Prostate gland (tissue), 2 donors: Measurements from ENCODE around the gene SORT1. TPM values are rescaled to one million over a fixed set of nuclear protein-coding genes. Genes with fewer than 3 reads are reported as not detected.
"Not testable (repeated sequence)": the region's sequence is repeated elsewhere in the genome, so short reads cannot be mapped to it uniquely, and the experiment has no call there.

ENCODE experiments used
- DNase-seq: peaks from one replicate; pipeline ENCODE4 v3.0.0-alpha.2; 2019; ENCODE audit warnings: low spot score
- H3K27ac ChIP-seq, 2 donors: fragments of 200-600 bp; sonication (generic); 2 replicates each; pipeline ENCODE4 v1.5.1; 2017 to 2019
- H3K27me3 ChIP-seq: fragments of 200-600 bp; sonication (generic); replicated peaks from 2 replicates; pipeline ENCODE4 v1.5.1; 2019; ENCODE audit not compliant: insufficient read depth
- H3K36me3 ChIP-seq, 2 donors: fragments of 200-600 bp; sonication (generic); 1 replicate in 1 of 2; 2 replicates in 1 of 2; pipeline versions ENCODE4 v1.5.1 to v1.8.1; 2017 to 2019
- H3K4me1 ChIP-seq: fragments of 200-600 bp; sonication (generic); replicated peaks from 2 replicates; pipeline ENCODE4 v1.5.1; 2019
- H3K4me3 ChIP-seq, 2 donors: fragments of 200-600 bp; sonication (generic); 2 replicates each; pipeline ENCODE4 v1.5.1; 2017 to 2019
- H3K9me3 ChIP-seq: fragments of 200-600 bp; sonication (generic); 2 replicates; pipeline ENCODE4 v1.5.1; 2017
- CTCF ChIP-seq, 4 experiments: fragments of 200-600 bp in 2 of 4; fragments of 450-650 bp in 2 of 4; sonication (generic) in 2 of 4; IDR thresholded peaks; 1 replicate in 3 of 4; 2 replicates in 1 of 4; pipeline ENCODE4 v1.5.1; 2016 to 2019; ENCODE audit warnings: antibody characterized with exemption in 4 of 4, mild to moderate bottlenecking in 2 of 4, moderate library complexity in 2 of 4
- POLR2A ChIP-seq: fragments of 450-650 bp; IDR thresholded peaks from one replicate; pipeline ENCODE4 v1.6.1; 2016; ENCODE audit warnings: antibody characterized with exemption, mild to moderate bottlenecking
- POLR2AphosphoS5 ChIP-seq: sonication (generic); formaldehyde crosslinking; IDR thresholded peaks from one replicate; pipeline ENCODE4 v1.6.1; 2017; ENCODE audit warnings: antibody characterized with exemption
- WGBS: methylation state at CpG from one replicate; pipeline ENCODE4 v1.1.5; 2018; 5-methylcytosine and 5-hydroxymethylcytosine counted together
- intact Hi-C: fragments of 100-400 bp; cut with DNase I; formaldehyde crosslinking; loops from one replicate; pipeline ENCODE4 v1.14.2; 2022
- total RNA-seq, 2 donors: library from RNA; depleted of rRNA; stranded (reverse); fragments of >200 nt; gene quantifications; one replicate each; pipeline ENCODE4 v1.1.0, GENCODE V29; 2016

SORT1 gene
- total RNA-seq, 2 donors from 2014 or later, result 34.0 to 164 TPM

GRCh38 chr1:109312246-109312645, 85.5 kb downstream of the SORT1 start:
- H3K9me3 ChIP-seq, result no peaks in the 10 kb centered on the region
- intact Hi-C loops, result no loop called here
- TF ChIP-seq POLR2A (no peak), POLR2AphosphoS5 (no peak), CTCF (IDR thresholded peaks at IDR 0.05) (no peak)
- DNase-seq, result no peak
- no peak overlapping the region for H3K27ac ChIP-seq
- no peaks in the 10 kb centered on the region for H3K4me1 ChIP-seq
- 85% methylated on average over 2 of the region's 2 CpGs for WGBS
- no peaks in the 10 kb centered on the region for H3K36me3 ChIP-seq
- no peak overlapping the region for H3K4me3 ChIP-seq
- H3K27me3 ChIP-seq, result no peaks in the 10 kb centered on the region

- no peak overlapping the region for H3K27ac ChIP-seq
Observed at GRCh38 chr1:109309347-109309746, 88.4 kb downstream of the SORT1 start.

GRCh38 chr1:109307274-109308021, 90.3 kb downstream of the SORT1 start:
- Histone ChIP-seq H3K4me1 (no peaks in the 10 kb centered on the region), H3K27ac (no peak overlapping the region), H3K27me3 (no peaks in the 10 kb centered on the region), H3K9me3 (no peaks in the 10 kb centered on the region), H3K4me3 (no peak overlapping the region), H3K36me3 (no peaks in the 10 kb centered on the region)
- intact Hi-C loops, result no loop called here
- TF ChIP-seq POLR2AphosphoS5, result no peak
- no peak for TF ChIP-seq CTCF (IDR thresholded peaks at IDR 0.05)
- no peak for TF ChIP-seq POLR2A
- no peak for DNase-seq
- WGBS, result 71% methylated on average over 14 of the region's 14 CpGs

More at GRCh38 chr1:109309347-109309746, 88.4 kb downstream of the SORT1 start:
- Histone ChIP-seq H3K4me3 (no peak overlapping the region), H3K4me1 (no peaks in the 10 kb centered on the region), H3K9me3 (no peaks in the 10 kb centered on the region), H3K36me3 (no peaks in the 10 kb centered on the region), H3K27me3 (no peaks in the 10 kb centered on the region)
- no peak for TF ChIP-seq POLR2AphosphoS5
- intact Hi-C loops, result no loop called here
- WGBS, result 48% methylated on average over 2 of the region's 2 CpGs
- DNase-seq, result no peak

GRCh38 chr1:109306832-109307273, 90.9 kb downstream of the SORT1 start, which contains the start of gene MYBPHL:
MYBPHL (minus strand) TSS chr1:109307011; CDS start chr1:109306991, 20 bp downstream.
- Histone ChIP-seq H3K27ac (peak within 1 kb of the TSS; percentile 27 to 39), H3K4me1 (no peaks in the 10 kb centered on the region), H3K4me3 (no peak within 1 kb of the TSS), H3K36me3 (no peaks in the 10 kb centered on the region), H3K9me3 (no peaks in the 10 kb centered on the region), H3K27me3 (no peaks in the 10 kb centered on the region)
- intact Hi-C loops, result no loop called here
- DNase-seq, result no peak
- WGBS, result 74% methylated on average over 7 of the region's 7 CpGs
- TF ChIP-seq POLR2A (no peak), CTCF (IDR thresholded peaks at IDR 0.05) (no peak), POLR2AphosphoS5 (no peak)

GRCh38 chr1:109305991-109306390, 91.7 kb downstream of the SORT1 start:
- peak overlapping the region; percentile 27 to 39 for H3K27ac ChIP-seq
- intact Hi-C loops, H3K9me3 ChIP-seq, DNase-seq, H3K36me3 ChIP-seq, H3K27me3 ChIP-seq, H3K4me1 ChIP-seq, H3K4me3 ChIP-seq: not testable (repeated sequence)
- WGBS, result 44% methylated on average over 10 of the region's 10 CpGs
